Testis (tissue), 3 donors: ENCODE measurements around the gene PDGFD. TPM values are rescaled to one million over a fixed set of nuclear protein-coding genes. Genes with fewer than 3 reads are reported as not detected.

ENCODE experiments used
- DNase-seq: peaks from one replicate; pipeline ENCODE4 v3.0.0-alpha.2; 2019
- H3K27ac ChIP-seq, 2 donors: fragments of 200-600 bp; sonication (generic); one replicate each; pipeline ENCODE4 v1.5.1; 2019
- H3K27me3 ChIP-seq: fragments of 200-600 bp; sonication (generic); one replicate; pipeline ENCODE4 v1.5.1; 2019
- H3K36me3 ChIP-seq: fragments of 200-600 bp; sonication (generic); one replicate; pipeline ENCODE4 v1.5.1; 2017; ENCODE audit warnings: low read depth; ENCODE audit errors: missing control alignments
- H3K4me1 ChIP-seq: fragments of 200-600 bp; sonication (generic); one replicate; pipeline ENCODE4 v1.5.1; 2019
- H3K4me3 ChIP-seq, 2 donors: fragments of 200-600 bp; sonication (generic); one replicate each; pipeline ENCODE4 v1.5.1; 2017 to 2019
- H3K9me3 ChIP-seq: fragments of 200-600 bp; sonication (generic); one replicate; pipeline ENCODE4 v1.5.1; 2017
- POLR2A ChIP-seq: fragments of 450-650 bp; IDR thresholded peaks from one replicate; pipeline ENCODE4 v1.6.1; 2017; ENCODE audit warnings: antibody characterized with exemption, mild to moderate bottlenecking, moderate library complexity
- whole genome bisulfite sequencing, 2 donors: methylation state at CpG; one replicate each; pipeline ENCODE4 v1.1.5; 2018; 5-methylcytosine and 5-hydroxymethylcytosine counted together
- intact Hi-C: fragments of 100-400 bp; cut with DNase I; formaldehyde crosslinking; loops from one replicate; pipeline ENCODE4 v1.15.1; 2023; ENCODE audit warnings: low total_unique reads
- polyA plus RNA-seq: library from polyadenylated mRNA; stranded (reverse); fragments of 350-450 nt; fragmentation: Illumina TruSeq; extraction: RNeasy Lipid Tissue Mini Kit (QIAGEN cat#74804); gene quantifications from one replicate; pipeline ENCODE4 v1.2.3, GENCODE V29; 2014; ENCODE audit warnings: low read depth, low replicate concordance; ENCODE audit not compliant: insufficient read depth
- total RNA-seq, 2 donors: library from RNA; depleted of rRNA; stranded (reverse); fragments of >200 nt; gene quantifications; one replicate each; pipeline ENCODE4 v1.2.3, GENCODE V29; 2016
- TF ChIP-seq, protein P1 (sequence below), 3 experiments: fragments of 450-650 bp in 2 of 3; fragments of 200-600 bp in 1 of 3; sonication (generic) in 1 of 3; IDR thresholded peaks; one replicate each; pipeline ENCODE4 v1.5.1; 2016 to 2019; ENCODE audit warnings: antibody characterized with exemption in 3 of 3, mild to moderate bottlenecking in 2 of 3, moderate library complexity in 1 of 3

PDGFD gene
- total and polyA plus RNA-seq, 3 donors from 2014 or later = 6.0 to 8.1 (median 8.0) TPM

DNA sequence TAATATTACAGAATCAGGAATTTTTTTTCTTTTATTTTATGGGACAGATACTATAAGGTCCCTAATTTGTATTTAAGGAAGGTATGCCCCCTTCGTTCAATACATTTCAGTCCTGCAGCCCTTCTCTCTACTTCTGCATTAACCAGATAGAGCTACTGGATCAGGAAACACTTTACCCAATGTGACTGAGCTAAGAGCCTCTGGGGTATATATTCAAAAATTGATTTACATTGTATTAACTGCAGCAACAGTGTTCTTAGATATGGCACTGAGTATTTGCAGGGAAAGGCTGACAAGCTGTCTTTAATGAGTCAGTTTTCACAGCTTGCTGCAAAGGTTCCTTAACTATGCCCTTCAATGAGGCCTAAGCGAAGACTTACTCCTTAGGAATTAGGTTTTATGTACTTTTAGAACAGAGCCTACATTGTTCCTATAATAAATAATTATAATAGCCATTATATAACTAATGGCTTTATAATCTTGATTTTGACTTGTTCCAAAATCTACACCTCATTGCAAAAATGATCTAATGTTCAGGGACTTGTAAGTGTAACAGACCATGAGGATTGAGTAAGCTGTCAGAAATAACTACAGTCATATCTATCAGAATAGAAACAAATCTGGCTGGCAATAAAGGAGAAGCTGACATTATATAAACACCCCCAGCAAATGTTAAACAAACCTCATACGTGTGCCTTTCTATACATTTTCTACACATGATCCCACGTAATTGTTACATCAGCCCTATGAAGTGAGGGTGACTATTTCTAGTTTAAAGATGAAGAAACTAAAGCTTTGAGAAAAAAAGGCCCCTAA is 72.5 kb downstream of the PDGFD start:
- Histone ChIP-seq H3K4me1 (no peaks in the 10 kb centered on the region), H3K4me3 (no peak overlapping the region), H3K36me3 (no peaks in the 10 kb centered on the region), H3K27me3 (no peaks in the 10 kb centered on the region), H3K27ac (no peak overlapping the region), H3K9me3 (no peaks in the 10 kb centered on the region)
- 84 to 94% methylated on average over 4 of the region's 4 CpGs for WGBS, 2 donors
- intact Hi-C loops = no loop called here
- TF ChIP-seq, protein P1, sequence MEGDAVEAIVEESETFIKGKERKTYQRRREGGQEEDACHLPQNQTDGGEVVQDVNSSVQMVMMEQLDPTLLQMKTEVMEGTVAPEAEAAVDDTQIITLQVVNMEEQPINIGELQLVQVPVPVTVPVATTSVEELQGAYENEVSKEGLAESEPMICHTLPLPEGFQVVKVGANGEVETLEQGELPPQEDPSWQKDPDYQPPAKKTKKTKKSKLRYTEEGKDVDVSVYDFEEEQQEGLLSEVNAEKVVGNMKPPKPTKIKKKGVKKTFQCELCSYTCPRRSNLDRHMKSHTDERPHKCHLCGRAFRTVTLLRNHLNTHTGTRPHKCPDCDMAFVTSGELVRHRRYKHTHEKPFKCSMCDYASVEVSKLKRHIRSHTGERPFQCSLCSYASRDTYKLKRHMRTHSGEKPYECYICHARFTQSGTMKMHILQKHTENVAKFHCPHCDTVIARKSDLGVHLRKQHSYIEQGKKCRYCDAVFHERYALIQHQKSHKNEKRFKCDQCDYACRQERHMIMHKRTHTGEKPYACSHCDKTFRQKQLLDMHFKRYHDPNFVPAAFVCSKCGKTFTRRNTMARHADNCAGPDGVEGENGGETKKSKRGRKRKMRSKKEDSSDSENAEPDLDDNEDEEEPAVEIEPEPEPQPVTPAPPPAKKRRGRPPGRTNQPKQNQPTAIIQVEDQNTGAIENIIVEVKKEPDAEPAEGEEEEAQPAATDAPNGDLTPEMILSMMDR (IDR thresholded peaks at IDR 0.05) = no peak
- TF ChIP-seq POLR2A = no peak
- no peak for DNase-seq

DNA sequence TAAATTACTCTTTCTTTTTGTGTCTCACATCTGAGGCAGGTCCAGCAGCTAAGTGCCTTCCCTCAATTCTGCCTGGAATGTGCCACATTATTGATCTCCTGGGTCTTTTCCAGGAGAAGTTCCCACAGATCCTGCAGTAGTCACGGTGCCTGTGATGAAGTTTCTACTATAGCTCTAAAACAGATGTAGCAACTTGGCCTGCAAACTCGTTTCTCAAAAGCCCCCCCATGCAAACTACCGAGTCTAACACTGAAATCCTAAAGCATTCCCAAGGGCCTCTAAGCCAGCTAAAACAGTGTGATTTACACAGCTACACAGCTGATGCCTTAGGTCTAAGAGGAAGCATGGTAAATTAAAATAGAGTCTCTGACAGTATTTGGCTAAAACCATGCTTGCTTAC is 73.2 kb downstream of the PDGFD start:
- Histone ChIP-seq H3K4me1 (no peaks in the 10 kb centered on the region), H3K36me3 (no peaks in the 10 kb centered on the region), H3K9me3 (no peaks in the 10 kb centered on the region), H3K27me3 (no peaks in the 10 kb centered on the region), H3K27ac (no peak overlapping the region), H3K4me3 (no peak overlapping the region)
- intact Hi-C loops = no loop called here
- WGBS, 2 donors = 54 to 57% methylated on average over 3 of the region's 3 CpGs
- TF ChIP-seq, protein P1 (IDR thresholded peaks at IDR 0.05) = no peak
- TF ChIP-seq POLR2A = no peak
- DNase-seq = no peak

DNA sequence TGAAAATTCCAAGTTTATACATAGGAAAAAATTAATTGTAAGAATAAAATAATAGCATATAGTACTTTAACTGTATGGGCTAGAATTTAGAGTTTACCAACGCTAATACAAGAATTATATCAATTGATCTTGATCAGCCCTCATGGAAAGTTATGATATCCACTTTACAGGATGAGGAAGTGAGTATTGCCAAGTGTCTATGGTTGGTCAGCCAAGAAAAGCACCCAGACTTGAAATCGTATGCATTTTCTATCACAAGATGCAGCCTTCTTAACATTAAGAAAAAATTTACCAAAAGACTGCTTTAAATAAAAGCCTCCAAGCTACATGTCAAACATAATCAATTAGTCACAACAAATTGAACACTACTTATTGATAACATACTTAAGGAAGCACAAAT is 74.5 kb downstream of the PDGFD start:
- no peak for DNase-seq
- no peak for TF ChIP-seq POLR2A
- TF ChIP-seq, protein P1 (IDR thresholded peaks at IDR 0.05) = no peak
- WGBS, 2 donors = 58 to 63% methylated on average over 2 of the region's 2 CpGs
- intact Hi-C loops = no loop called here
- Histone ChIP-seq H3K36me3 (no peaks in the 10 kb centered on the region), H3K27ac (no peak overlapping the region), H3K4me3 (no peak overlapping the region), H3K27me3 (no peaks in the 10 kb centered on the region), H3K4me1 (no peaks in the 10 kb centered on the region), H3K9me3 (no peaks in the 10 kb centered on the region)

DNA sequence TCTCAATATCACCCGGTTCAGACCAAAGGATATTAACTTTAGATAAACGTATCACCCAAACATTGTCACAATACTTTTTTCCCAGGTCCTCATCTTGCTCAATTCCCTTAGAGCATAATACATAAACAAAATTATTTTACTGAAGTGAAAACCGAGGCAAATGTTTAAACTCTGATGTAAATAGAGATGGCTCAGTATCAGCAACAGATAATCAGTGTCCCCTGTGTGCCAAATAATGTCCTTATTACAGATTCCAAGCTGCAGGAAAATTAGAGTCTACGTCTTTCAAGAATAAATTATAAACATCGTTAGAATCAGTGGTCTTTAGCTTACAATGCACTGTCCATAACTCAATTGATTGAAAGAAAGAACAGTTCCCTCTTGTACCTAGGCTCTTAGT is 77.3 kb downstream of the PDGFD start:
- TF ChIP-seq POLR2A = no peak
- TF ChIP-seq, protein P1 (IDR thresholded peaks at IDR 0.05) = no peak
- WGBS, 2 donors = 80 to 81% methylated on average over 5 of the region's 5 CpGs
- Histone ChIP-seq H3K4me1 (no peaks in the 10 kb centered on the region), H3K9me3 (no peaks in the 10 kb centered on the region), H3K27ac (no peak overlapping the region), H3K4me3 (no peak overlapping the region), H3K36me3 (no peaks in the 10 kb centered on the region), H3K27me3 (no peaks in the 10 kb centered on the region)
- intact Hi-C loops = no loop called here
- DNase-seq = no peak

DNA sequence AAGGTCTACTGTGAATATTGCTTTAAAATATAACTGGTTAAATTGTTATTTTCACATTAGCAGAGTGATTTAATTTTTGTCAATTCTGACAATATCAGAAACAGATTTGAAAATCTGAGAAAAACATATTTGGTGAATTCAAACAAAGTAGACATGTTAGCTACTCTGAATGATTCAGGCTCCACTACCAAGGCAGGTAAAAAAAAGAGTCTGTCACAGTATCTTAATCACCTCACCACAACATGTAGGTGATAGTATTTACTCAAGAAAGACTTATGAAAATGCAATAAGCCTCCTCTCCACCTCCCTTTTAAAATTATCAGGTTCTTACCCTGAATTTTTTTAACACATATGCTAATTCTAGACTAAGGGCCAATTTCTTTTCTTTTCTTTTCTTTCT is 85.0 kb downstream of the PDGFD start:
- intact Hi-C loops = no loop called here
- no peaks in the 10 kb centered on the region for H3K27me3 ChIP-seq
- DNase-seq = no peak
- H3K4me1 ChIP-seq = no peaks in the 10 kb centered on the region
- H3K27ac ChIP-seq = no peak overlapping the region
- no peak overlapping the region for H3K4me3 ChIP-seq
- H3K9me3 ChIP-seq = no peaks in the 10 kb centered on the region
- no peaks in the 10 kb centered on the region for H3K36me3 ChIP-seq
- TF ChIP-seq POLR2A = no peak
- TF ChIP-seq, protein P1 (IDR thresholded peaks at IDR 0.05) = no peak
